GM12873 (cell line): ENCODE data around the gene RAPGEF4.

Experiments used
- CTCF ChIP-seq: IDR thresholded peaks from 2 replicates; pipeline ENCODE4 v1.5.1; 2012; ENCODE audit warnings: low read depth, mild to moderate bottlenecking, moderate library complexity, low read length, control low read depth; ENCODE audit not compliant: insufficient read depth; ENCODE audit errors: missing control alignments

Gene RAPGEF4

DNA sequence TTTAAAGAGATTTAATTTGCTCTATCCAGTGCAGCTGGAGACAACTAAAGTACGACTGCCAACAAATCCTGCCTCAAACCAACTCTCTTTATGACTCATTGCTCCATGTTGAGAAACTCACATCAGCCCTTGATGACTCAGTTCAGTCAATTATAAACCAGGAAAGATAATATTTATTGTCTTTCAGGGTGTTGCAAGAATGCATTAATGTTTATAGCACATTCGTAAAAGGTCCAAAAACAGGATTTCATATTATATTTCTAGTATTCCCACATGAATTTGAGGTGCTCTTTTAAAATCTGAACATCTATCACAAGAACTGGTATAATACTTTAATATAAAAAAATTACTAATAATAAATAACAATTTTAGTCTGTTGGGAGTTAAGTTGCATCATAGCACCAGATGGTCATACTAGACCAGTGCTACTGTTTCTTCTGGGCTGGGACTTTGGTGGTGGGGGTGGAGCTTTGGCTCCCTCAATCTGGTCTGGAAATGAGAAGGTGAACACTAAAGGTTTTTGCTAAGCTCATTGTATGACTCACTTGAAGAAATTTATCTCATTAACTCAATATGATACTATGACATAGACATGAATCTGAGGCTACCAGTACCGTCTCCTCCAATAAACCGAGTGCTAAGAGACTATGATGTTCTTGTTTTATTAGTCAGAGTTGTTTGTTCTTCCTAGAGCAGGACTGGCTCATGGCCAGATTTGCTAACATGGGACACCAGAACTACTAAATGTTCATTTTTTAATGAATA lies 313.4 kb downstream of the RAPGEF4 start:
- no peak for TF ChIP-seq CTCF

- no peak for TF ChIP-seq CTCF
Observed at GRCh38 chr2:173049831-173050230, 314.2 kb downstream of the RAPGEF4 start.

- no peak for TF ChIP-seq CTCF
Observed at GRCh38 chr2:173050684-173051083, 315.0 kb downstream of the RAPGEF4 start.

- no peak for TF ChIP-seq CTCF
Observed at GRCh38 chr2:173051463-173052215, 316.0 kb downstream of the RAPGEF4 start.

- TF ChIP-seq CTCF: no peak
Observed at GRCh38 chr2:173053043-173053699, 317.5 kb downstream of the RAPGEF4 start.

DNA sequence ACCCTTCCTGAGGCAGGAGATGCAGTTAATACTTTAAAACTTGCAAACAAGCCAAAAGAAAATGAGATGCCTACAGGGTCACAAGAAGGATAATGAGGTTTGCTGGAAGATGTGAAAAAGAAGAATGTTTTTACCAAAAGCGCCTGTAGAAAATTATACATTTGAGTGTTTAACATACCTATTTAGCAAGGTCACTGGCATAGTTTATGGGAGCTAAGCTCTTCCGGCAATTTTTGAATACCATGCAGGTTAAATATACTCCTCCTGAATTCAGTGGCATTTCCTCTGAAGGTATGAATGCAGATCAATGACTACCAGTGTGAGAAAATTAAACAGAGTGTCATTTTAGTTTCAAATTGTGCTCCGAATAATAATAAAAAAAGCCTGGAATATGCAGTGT lies 318.8 kb downstream of the RAPGEF4 start:
- TF ChIP-seq CTCF: no peak
